ENCODE results near the gene NRM. TPM values are rescaled to one million over a fixed set of nuclear protein-coding genes. Genes with fewer than 3 reads are reported as not detected.

The NRM gene
- total RNA-seq, 1 experiment from 2014 or later = 31.2 TPM

GRCh38 chr6:30686908-30687658 is 3.7 kb downstream of the NRM start:
- DNase-seq (ENCODE audit: low spot score) (peak; percentile 92), ATAC-seq (peak; percentile 43)
- ChIA-PET POLR2A (interaction anchor here (0.5 to 2.6 kb wide), 7 partner anchors 15 to 193 kb away, joined by 3 to 7 read pairs (median 3); partner anchors contain the start of genes MDC1, MRPS18B and PPP1R10), CTCF (interaction anchor here (0.7 to 2.8 kb wide), 8 partner anchors 8 to 194 kb away, joined by 3 to 42 read pairs (median 8); partner anchors contain the start of genes DHX16, FLOT1 and MDC1)
- no peak for TF ChIP-seq CDX4 (CRISPR knock-in tag; IDR thresholded peaks at IDR 0.05; ENCODE audit: borderline replicate concordance)
- TF ChIP-seq ETV6 (CRISPR knock-in tag; IDR thresholded peaks at IDR 0.05) = peak; percentile 61; the same call in 1 of the 2 replicates
- no peak; the same call in 1 of the 2 replicates for TF ChIP-seq USF1 (CRISPR knock-in tag; IDR thresholded peaks at IDR 0.05)
- TF ChIP-seq E2F5 (CRISPR knock-in tag; IDR thresholded peaks at IDR 0.05) = peak; percentile 54; the same call in 1 of the 2 replicates
- TF ChIP-seq FOXP4 (CRISPR knock-in tag; IDR thresholded peaks at IDR 0.05) = peak; percentile 54; the same call in 1 of the 2 replicates
- no peak for TF ChIP-seq NFYB (CRISPR knock-in tag; conservative IDR thresholded peaks at IDR 0.05; ENCODE audit: low read depth)
- 0 out of 2 replicates have a peak, but pooled peaks have one; percentile 21 for TF ChIP-seq E2F4 (CRISPR knock-in tag; IDR thresholded peaks at IDR 0.05; ENCODE audit: borderline replicate concordance, low read depth)
- TF ChIP-seq MAX (CRISPR knock-in tag; IDR thresholded peaks at IDR 0.05) = peak; percentile 24; the same call in 1 of the 2 replicates
- TF ChIP-seq ZNF416 (CRISPR knock-in tag; IDR thresholded peaks at IDR 0.05) = no peak
- TF ChIP-seq CREM (CRISPR knock-in tag; IDR thresholded peaks at IDR 0.05) = 0 out of 2 replicates have a peak, but pooled peaks have one; percentile 32
- no peak for TF ChIP-seq RORB (CRISPR knock-in tag; IDR thresholded peaks at IDR 0.05)
- TF ChIP-seq CTCF (IDR thresholded peaks at IDR 0.05) = no peak
- TF ChIP-seq NR3C1 (CRISPR knock-in tag; conservative IDR thresholded peaks at IDR 0.05; ENCODE audit: low read depth) = no peak
- TF ChIP-seq HMGXB4 (CRISPR knock-in tag; IDR thresholded peaks at IDR 0.05) = peak; percentile 53; the same call in 1 of the 2 replicates
- 0 out of 2 replicates have a peak, but pooled peaks have one; percentile 87 for TF ChIP-seq ELF4 (CRISPR knock-in tag; IDR thresholded peaks at IDR 0.05; ENCODE audit: low read depth)
- no peak for TF ChIP-seq ZNF317 (CRISPR knock-in tag; IDR thresholded peaks at IDR 0.05; ENCODE audit: borderline replicate concordance, low read depth)
- no peak for TF ChIP-seq AFF4 (CRISPR knock-in tag; IDR thresholded peaks at IDR 0.05; ENCODE audit: borderline replicate concordance)
- no peak for TF ChIP-seq SOX15 (CRISPR knock-in tag; IDR thresholded peaks at IDR 0.05)
- TF ChIP-seq SP1 (CRISPR knock-in tag; conservative IDR thresholded peaks at IDR 0.05) = peak; percentile 71; the same call in 1 of the 2 replicates
- TF ChIP-seq ZNF263 (CRISPR knock-in tag; IDR thresholded peaks at IDR 0.05; ENCODE audit: low read depth) = peak; percentile 100
- H3K4me3 Mint-ChIP-seq = peak overlapping the region; percentile 80
- 0 out of 2 replicates have a peak overlapping the region, but pooled peaks have one; percentile 39 for H3K27ac Mint-ChIP-seq
- H3K27me3 Mint-ChIP-seq (ENCODE audit: low read depth) = no peaks in the 10 kb centered on the region
- H3K9me3 Mint-ChIP-seq = no peaks in the 10 kb centered on the region
- H3K36me3 Mint-ChIP-seq = peaks cover 3% of the 10 kb centered on the region; the same call in 1 of the 2 replicates
- peaks cover 75% of the 10 kb centered on the region for H3K4me1 Mint-ChIP-seq

Measured in WTC11 (cell line).